Astrocyte (in vitro differentiated cells and primary cell): ENCODE results near the gene GYG2.

ENCODE experiments used
- EZH2 ChIP-seq: IDR thresholded peaks from 2 replicates; pipeline ENCODE4 v1.6.1; 2012; ENCODE audit warnings: mild to moderate bottlenecking, low read length, inconsistent platforms; ENCODE audit not compliant: insufficient read depth
- TF ChIP-seq, protein P1 (sequence below): IDR thresholded peaks from 2 replicates; pipeline ENCODE4 v1.5.1; 2011; ENCODE audit warnings: low read depth, mild to moderate bottlenecking, inconsistent platforms, low read length, moderate library complexity; ENCODE audit not compliant: insufficient read depth

DNA sequence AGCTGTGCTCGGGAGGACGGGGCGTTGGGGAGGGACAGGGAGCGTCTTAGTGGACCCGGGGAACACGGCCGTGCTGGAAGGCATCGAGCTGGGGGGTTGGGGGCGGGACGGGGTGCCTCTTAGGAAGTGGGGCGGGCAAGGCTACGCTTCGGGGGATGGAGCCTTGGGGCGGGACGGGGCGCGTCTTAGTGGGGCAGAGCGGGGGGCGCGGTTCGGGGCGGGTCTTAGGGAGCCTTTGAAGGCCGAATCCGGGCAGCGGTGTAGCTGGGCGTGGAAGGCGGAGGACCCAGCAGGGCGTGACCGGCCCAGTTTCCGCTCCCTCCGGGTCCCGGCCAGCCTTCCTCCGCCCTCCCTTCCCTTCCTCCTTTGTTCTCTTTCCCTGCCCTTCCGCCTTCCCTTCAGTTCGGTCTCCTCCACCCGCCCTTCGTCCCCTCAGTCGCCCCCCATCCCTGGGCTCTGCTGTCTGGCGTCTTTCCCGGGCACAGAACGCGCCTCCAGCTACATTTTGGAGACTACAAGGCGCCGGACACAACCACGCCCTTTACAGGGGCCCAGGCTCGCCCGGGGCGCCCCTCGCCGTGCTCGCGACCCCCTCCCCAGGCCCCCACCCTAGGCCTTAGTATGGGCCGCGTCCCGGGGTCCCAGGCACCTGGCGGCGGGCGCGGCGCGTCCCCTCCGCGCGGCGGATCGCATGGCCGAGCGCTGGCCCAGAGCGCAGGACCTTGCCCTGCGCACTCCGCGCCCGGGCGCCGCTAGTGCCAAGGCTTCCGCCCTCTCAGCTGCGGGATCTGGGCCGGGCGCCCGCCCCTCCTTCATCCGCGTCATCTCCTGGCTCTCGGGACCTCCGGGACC, 100.1 kb downstream of the GYG2 start, which contains the start of gene ARSD:
- TF ChIP-seq, protein P1, sequence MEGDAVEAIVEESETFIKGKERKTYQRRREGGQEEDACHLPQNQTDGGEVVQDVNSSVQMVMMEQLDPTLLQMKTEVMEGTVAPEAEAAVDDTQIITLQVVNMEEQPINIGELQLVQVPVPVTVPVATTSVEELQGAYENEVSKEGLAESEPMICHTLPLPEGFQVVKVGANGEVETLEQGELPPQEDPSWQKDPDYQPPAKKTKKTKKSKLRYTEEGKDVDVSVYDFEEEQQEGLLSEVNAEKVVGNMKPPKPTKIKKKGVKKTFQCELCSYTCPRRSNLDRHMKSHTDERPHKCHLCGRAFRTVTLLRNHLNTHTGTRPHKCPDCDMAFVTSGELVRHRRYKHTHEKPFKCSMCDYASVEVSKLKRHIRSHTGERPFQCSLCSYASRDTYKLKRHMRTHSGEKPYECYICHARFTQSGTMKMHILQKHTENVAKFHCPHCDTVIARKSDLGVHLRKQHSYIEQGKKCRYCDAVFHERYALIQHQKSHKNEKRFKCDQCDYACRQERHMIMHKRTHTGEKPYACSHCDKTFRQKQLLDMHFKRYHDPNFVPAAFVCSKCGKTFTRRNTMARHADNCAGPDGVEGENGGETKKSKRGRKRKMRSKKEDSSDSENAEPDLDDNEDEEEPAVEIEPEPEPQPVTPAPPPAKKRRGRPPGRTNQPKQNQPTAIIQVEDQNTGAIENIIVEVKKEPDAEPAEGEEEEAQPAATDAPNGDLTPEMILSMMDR = no peak
- TF ChIP-seq EZH2 = no peak
